SK-N-SH treated with all-trans-retinoic acid at 6 μM for 48 hours (cell line): ENCODE results near the gene OS9.

Experiments used
- ATAC-seq: fragments of 200-7000 bp; cut with Tn5 transposase; 3 replicates; pipeline ENCODE4 v1.9.1; 2020; ENCODE audit warnings: mild to moderate bottlenecking, moderate library complexity
- ARNTL ChIP-seq: fragments of 450-650 bp; formaldehyde crosslinking; IDR thresholded peaks from 2 replicates; pipeline ENCODE4 v1.5.0; 2020; ENCODE audit warnings: low read depth, mild to moderate bottlenecking, moderate library complexity, borderline replicate concordance
- BACH2 ChIP-seq: fragments of 250-450 bp; sonication (Bioruptor Pico); IDR thresholded peaks from 2 replicates; pipeline ENCODE4 v1.9.0; 2021; ENCODE audit warnings: mild to moderate bottlenecking, borderline replicate concordance
- CSDC2 ChIP-seq: fragments of 250-450 bp; sonication (Bioruptor Pico); IDR thresholded peaks from 2 replicates; pipeline ENCODE4 v1.5.0; 2020; ENCODE audit warnings: mild to moderate bottlenecking, moderate library complexity
- ESRRG ChIP-seq: fragments of 250-450 bp; sonication (Bioruptor Pico); IDR thresholded peaks from 2 replicates; pipeline ENCODE4 v1.6.1; 2021; ENCODE audit warnings: mild to moderate bottlenecking
- GLIS3 ChIP-seq: fragments of 250-450 bp; sonication (Bioruptor Pico); IDR thresholded peaks from 2 replicates; pipeline ENCODE4 v1.5.0; 2020; ENCODE audit warnings: mild to moderate bottlenecking, moderate library complexity
- ISL1 ChIP-seq: fragments of 250-450 bp; sonication (Bioruptor Pico); IDR thresholded peaks from 2 replicates; pipeline ENCODE4 v2.1.2; 2022; ENCODE audit warnings: mild to moderate bottlenecking, moderate library complexity
- OSR1 ChIP-seq: fragments of 250-450 bp; sonication (Bioruptor Pico); IDR thresholded peaks from 2 replicates; pipeline ENCODE4 v1.8.0; 2022; ENCODE audit warnings: moderate library complexity, mild to moderate bottlenecking, inconsistent platforms
- RARB ChIP-seq: fragments of 250-450 bp; sonication (Bioruptor Pico); IDR thresholded peaks from 2 replicates; pipeline ENCODE4 v1.8.0; 2021; ENCODE audit warnings: mild to moderate bottlenecking, moderate library complexity
- SNAI2 ChIP-seq: fragments of 250-450 bp; sonication (Bioruptor Pico); IDR thresholded peaks from 2 replicates; pipeline ENCODE4 v1.5.0; 2020; ENCODE audit warnings: mild to moderate bottlenecking, moderate library complexity
- TCF4 ChIP-seq: fragments of 250-450 bp; sonication (Bioruptor Pico); IDR thresholded peaks from 2 replicates; pipeline ENCODE4 v1.8.0; 2021; ENCODE audit warnings: mild to moderate bottlenecking, moderate library complexity, borderline replicate concordance
- TOX ChIP-seq: fragments of 250-450 bp; sonication (Bioruptor Pico); IDR thresholded peaks from 2 replicates; pipeline ENCODE4 v1.8.0; 2021; ENCODE audit warnings: mild to moderate bottlenecking, moderate library complexity, borderline replicate concordance
- ZFP30 ChIP-seq: fragments of 450-650 bp; formaldehyde crosslinking; IDR thresholded peaks from 2 replicates; pipeline ENCODE4 v1.5.0; 2022; ENCODE audit warnings: mild to moderate bottlenecking, moderate library complexity
- ZNF565 ChIP-seq: fragments of 450-650 bp; formaldehyde crosslinking; conservative IDR thresholded peaks from 2 replicates; pipeline ENCODE4 v1.5.0; 2020; ENCODE audit warnings: low read depth, mild to moderate bottlenecking, moderate library complexity
- ZNF70 ChIP-seq: fragments of 450-650 bp; formaldehyde crosslinking; IDR thresholded peaks from 2 replicates; pipeline ENCODE4 v1.5.0; 2020; ENCODE audit warnings: mild to moderate bottlenecking, moderate library complexity
- ZNF8 ChIP-seq: fragments of 450-650 bp; formaldehyde crosslinking; IDR thresholded peaks from 2 replicates; pipeline ENCODE4 v1.5.0; 2020; ENCODE audit warnings: mild to moderate bottlenecking, moderate library complexity
- TF ChIP-seq, protein P1 (sequence below): fragments of 250-450 bp; sonication (Bioruptor Pico); IDR thresholded peaks from 2 replicates; pipeline ENCODE4 v1.5.0; 2020; ENCODE audit warnings: mild to moderate bottlenecking, moderate library complexity
- TF ChIP-seq, protein P2 (sequence below): fragments of 250-450 bp; sonication (Bioruptor Pico); IDR thresholded peaks from 2 replicates; pipeline ENCODE4 v1.8.0; 2021; ENCODE audit warnings: low read depth, mild to moderate bottlenecking, moderate library complexity, borderline replicate concordance
- TF ChIP-seq, protein P3 (sequence below): fragments of 250-450 bp; sonication (Bioruptor Pico); IDR thresholded peaks from 2 replicates; pipeline ENCODE4 v1.5.1; 2020; ENCODE audit warnings: low read depth, mild to moderate bottlenecking, moderate library complexity
- TF ChIP-seq, protein P4 (sequence below): fragments of 250-450 bp; sonication (Bioruptor Pico); IDR thresholded peaks from 2 replicates; pipeline ENCODE4 v1.8.0; 2020; ENCODE audit warnings: mild to moderate bottlenecking, moderate library complexity, borderline replicate concordance
- TF ChIP-seq, protein P5 (sequence below): fragments of 250-450 bp; sonication (Bioruptor Pico); IDR thresholded peaks from 2 replicates; pipeline ENCODE4 v1.5.1; 2021; ENCODE audit warnings: mild to moderate bottlenecking, moderate library complexity

OS9 gene

DNA sequence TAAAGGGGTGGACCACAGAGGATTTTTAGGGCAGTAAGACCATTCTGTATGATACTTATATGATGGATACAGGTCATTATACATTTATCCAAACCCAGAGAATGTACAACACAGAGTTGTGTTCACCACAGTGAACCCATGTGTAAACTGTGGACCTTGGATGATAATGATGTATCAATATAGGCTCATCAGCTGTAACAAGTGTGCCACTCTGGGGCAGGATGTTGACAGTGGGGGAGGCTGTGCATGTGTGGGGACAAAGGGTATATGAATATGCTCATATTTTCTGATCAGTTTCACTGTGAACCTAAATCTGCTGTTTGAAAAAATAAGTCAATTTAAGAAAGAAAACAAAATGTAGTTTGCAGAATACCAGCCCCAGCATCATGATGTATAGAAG is 14.2 kb upstream of the OS9 start:
- TF ChIP-seq, protein P1, sequence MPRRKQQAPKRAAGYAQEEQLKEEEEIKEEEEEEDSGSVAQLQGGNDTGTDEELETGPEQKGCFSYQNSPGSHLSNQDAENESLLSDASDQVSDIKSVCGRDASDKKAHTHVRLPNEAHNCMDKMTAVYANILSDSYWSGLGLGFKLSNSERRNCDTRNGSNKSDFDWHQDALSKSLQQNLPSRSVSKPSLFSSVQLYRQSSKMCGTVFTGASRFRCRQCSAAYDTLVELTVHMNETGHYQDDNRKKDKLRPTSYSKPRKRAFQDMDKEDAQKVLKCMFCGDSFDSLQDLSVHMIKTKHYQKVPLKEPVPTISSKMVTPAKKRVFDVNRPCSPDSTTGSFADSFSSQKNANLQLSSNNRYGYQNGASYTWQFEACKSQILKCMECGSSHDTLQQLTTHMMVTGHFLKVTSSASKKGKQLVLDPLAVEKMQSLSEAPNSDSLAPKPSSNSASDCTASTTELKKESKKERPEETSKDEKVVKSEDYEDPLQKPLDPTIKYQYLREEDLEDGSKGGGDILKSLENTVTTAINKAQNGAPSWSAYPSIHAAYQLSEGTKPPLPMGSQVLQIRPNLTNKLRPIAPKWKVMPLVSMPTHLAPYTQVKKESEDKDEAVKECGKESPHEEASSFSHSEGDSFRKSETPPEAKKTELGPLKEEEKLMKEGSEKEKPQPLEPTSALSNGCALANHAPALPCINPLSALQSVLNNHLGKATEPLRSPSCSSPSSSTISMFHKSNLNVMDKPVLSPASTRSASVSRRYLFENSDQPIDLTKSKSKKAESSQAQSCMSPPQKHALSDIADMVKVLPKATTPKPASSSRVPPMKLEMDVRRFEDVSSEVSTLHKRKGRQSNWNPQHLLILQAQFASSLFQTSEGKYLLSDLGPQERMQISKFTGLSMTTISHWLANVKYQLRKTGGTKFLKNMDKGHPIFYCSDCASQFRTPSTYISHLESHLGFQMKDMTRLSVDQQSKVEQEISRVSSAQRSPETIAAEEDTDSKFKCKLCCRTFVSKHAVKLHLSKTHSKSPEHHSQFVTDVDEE (CRISPR knock-in tag): no peak
- TF ChIP-seq RARB (CRISPR knock-in tag): no peak
- no peak for TF ChIP-seq ZNF8 (CRISPR knock-in tag)
- TF ChIP-seq TCF4: no peak
- TF ChIP-seq CSDC2 (CRISPR knock-in tag): no peak
- TF ChIP-seq, protein P2, sequence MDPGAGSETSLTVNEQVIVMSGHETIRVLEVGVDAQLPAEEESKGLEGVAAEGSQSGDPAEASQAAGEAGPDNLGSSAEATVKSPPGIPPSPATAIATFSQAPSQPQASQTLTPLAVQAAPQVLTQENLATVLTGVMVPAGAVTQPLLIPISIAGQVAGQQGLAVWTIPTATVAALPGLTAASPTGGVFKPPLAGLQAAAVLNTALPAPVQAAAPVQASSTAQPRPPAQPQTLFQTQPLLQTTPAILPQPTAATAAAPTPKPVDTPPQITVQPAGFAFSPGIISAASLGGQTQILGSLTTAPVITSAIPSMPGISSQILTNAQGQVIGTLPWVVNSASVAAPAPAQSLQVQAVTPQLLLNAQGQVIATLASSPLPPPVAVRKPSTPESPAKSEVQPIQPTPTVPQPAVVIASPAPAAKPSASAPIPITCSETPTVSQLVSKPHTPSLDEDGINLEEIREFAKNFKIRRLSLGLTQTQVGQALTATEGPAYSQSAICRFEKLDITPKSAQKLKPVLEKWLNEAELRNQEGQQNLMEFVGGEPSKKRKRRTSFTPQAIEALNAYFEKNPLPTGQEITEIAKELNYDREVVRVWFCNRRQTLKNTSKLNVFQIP: no peak
- TF ChIP-seq ZNF565 (CRISPR knock-in tag): no peak
- no peak for TF ChIP-seq ZFP30 (CRISPR knock-in tag)
- no peak for TF ChIP-seq ARNTL (CRISPR knock-in tag)
- TF ChIP-seq, protein P3, sequence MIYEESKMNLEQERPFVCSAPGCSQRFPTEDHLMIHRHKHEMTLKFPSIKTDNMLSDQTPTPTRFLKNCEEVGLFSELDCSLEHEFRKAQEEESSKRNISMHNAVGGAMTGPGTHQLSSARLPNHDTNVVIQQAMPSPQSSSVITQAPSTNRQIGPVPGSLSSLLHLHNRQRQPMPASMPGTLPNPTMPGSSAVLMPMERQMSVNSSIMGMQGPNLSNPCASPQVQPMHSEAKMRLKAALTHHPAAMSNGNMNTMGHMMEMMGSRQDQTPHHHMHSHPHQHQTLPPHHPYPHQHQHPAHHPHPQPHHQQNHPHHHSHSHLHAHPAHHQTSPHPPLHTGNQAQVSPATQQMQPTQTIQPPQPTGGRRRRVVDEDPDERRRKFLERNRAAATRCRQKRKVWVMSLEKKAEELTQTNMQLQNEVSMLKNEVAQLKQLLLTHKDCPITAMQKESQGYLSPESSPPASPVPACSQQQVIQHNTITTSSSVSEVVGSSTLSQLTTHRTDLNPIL (CRISPR knock-in tag): no peak
- TF ChIP-seq ZNF70 (CRISPR knock-in tag): no peak
- TF ChIP-seq TOX (CRISPR knock-in tag): no peak
- TF ChIP-seq ISL1 (CRISPR knock-in tag): no peak
- TF ChIP-seq, protein P4, sequence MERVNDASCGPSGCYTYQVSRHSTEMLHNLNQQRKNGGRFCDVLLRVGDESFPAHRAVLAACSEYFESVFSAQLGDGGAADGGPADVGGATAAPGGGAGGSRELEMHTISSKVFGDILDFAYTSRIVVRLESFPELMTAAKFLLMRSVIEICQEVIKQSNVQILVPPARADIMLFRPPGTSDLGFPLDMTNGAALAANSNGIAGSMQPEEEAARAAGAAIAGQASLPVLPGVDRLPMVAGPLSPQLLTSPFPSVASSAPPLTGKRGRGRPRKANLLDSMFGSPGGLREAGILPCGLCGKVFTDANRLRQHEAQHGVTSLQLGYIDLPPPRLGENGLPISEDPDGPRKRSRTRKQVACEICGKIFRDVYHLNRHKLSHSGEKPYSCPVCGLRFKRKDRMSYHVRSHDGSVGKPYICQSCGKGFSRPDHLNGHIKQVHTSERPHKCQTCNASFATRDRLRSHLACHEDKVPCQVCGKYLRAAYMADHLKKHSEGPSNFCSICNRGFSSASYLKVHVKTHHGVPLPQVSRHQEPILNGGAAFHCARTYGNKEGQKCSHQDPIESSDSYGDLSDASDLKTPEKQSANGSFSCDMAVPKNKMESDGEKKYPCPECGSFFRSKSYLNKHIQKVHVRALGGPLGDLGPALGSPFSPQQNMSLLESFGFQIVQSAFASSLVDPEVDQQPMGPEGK (CRISPR knock-in tag): no peak
- TF ChIP-seq GLIS3: no peak
- no peak for TF ChIP-seq BACH2 (CRISPR knock-in tag)
- TF ChIP-seq ESRRG (CRISPR knock-in tag): no peak
- TF ChIP-seq, protein P5, sequence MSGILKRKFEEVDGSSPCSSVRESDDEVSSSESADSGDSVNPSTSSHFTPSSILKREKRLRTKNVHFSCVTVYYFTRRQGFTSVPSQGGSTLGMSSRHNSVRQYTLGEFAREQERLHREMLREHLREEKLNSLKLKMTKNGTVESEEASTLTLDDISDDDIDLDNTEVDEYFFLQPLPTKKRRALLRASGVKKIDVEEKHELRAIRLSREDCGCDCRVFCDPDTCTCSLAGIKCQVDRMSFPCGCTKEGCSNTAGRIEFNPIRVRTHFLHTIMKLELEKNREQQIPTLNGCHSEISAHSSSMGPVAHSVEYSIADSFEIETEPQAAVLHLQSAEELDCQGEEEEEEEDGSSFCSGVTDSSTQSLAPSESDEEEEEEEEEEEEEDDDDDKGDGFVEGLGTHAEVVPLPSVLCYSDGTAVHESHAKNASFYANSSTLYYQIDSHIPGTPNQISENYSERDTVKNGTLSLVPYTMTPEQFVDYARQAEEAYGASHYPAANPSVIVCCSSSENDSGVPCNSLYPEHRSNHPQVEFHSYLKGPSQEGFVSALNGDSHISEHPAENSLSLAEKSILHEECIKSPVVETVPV (CRISPR knock-in tag): no peak
- no peak for TF ChIP-seq OSR1
- TF ChIP-seq SNAI2: no peak
- ATAC-seq: no peak

DNA sequence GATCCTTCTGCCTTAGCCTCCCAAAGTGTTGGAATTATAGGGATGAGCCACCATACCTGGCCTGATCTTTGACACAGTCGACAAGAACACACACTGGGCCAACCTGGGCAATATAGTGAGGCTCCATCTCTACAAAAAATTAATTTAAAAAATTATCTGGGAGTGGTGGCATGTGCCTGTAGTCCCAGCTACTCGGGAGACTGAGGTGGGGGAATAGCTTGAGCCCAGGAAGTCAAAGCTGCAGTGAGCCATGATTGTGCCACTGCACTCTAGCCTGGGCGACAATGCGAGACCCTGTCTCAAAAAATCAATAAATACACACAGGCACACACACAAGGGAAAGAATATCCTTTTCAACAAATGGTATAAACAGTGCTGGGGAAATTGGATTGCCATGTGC is 6.1 kb upstream of the OS9 start:
- TF ChIP-seq, protein P4 (CRISPR knock-in tag): no peak
- TF ChIP-seq TCF4 (no peak), OSR1 (no peak), ESRRG (CRISPR knock-in tag) (no peak), ZNF70 (CRISPR knock-in tag) (no peak), TOX (CRISPR knock-in tag) (no peak), ISL1 (CRISPR knock-in tag) (no peak), ZFP30 (CRISPR knock-in tag) (no peak), ARNTL (CRISPR knock-in tag) (no peak)
- TF ChIP-seq, protein P5 (CRISPR knock-in tag): no peak
- no peak for ATAC-seq
